Measurements from ENCODE around the gene GJB1.

The GJB1 gene

DNA sequence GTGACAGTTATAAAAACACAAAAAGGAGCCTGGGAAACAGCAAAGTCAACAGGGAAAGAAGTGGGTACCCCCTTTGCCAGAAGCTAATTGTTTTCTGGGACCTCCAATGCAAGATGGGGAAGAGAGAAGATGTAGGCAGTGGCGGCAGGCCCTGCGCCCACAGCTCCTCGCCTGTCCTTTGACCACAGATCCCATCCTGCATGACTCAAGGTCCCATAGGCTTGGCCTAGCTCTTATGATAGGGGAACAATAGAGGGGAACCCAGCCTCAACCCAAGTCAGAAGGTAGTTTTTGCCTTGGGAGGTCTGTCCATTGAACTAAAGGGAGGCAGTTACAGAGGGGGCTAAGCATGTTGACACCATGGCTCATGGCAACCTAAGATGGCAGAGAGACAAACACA, 16.8 kb downstream of the GJB1 start:
- H3K9me3 ChIP-seq (replicated peaks in 1 of 11) = no peaks in the 10 kb centered on the region
- H3K36me3 ChIP-seq = peaks cover 45 to 53% (median 51%) of the 10 kb centered on the region in 11 experiments
- H3K27ac ChIP-seq = no peak overlapping the region
- TF ChIP-seq Cebpa-rat (IDR thresholded peaks at IDR 0.05) = no peak
- H3K27me3 ChIP-seq = peaks cover 60 to 80% (median 69%) of the 10 kb centered on the region in 11 experiments
- H3K4me1 ChIP-seq = no peaks in the 10 kb centered on the region; a peak in 1 of 20 replicates
- H3K9ac ChIP-seq = no peak overlapping the region
- peaks cover 0 to 13% (median 0%) of the 10 kb centered on the region in 11 experiments; a peak in 3 of 22 replicates for H4K20me1 ChIP-seq
- H3K4me3 ChIP-seq = no peak overlapping the region
- no peak overlapping the region for H3K4me2 ChIP-seq

DNA sequence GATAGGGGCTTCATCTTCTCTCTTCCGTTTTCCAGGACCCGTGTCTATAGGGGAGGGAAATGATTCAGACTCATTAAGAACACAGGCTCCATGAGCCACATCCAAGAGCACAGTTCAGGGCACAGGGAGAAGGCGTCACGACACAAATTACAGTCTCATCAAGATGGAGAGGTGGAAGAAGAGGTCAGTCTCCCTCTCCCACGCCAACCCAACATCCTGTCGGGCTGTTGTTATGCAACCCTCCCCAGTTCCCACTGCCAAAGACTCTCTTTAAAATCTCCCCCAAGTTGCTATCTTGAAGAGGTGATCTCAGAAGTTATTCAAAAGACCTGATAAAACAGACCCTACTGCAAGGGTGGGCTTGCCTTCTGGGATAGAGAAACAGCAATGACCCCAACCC, 18.3 kb downstream of the GJB1 start:
- Histone ChIP-seq H3K4me2 (no peak overlapping the region), H3K9ac (no peak overlapping the region), H3K27ac (no peak overlapping the region), H4K20me1 (peaks cover 0 to 14% (median 0%) of the 10 kb centered on the region in 11 experiments; a peak in 4 of 22 replicates), H3K27me3 (peaks cover 69 to 86% (median 82%) of the 10 kb centered on the region in 11 experiments), H3K4me1 (no peaks in the 10 kb centered on the region), H3K4me3 (no peak overlapping the region), H3K36me3 (peaks cover 58 to 67% (median 64%) of the 10 kb centered on the region in 11 experiments), H3K9me3 (replicated peaks in 1 of 11) (no peaks in the 10 kb centered on the region; a peak in 1 of 22 replicates)
- no peak for TF ChIP-seq Cebpa-rat (IDR thresholded peaks at IDR 0.05)

DNA sequence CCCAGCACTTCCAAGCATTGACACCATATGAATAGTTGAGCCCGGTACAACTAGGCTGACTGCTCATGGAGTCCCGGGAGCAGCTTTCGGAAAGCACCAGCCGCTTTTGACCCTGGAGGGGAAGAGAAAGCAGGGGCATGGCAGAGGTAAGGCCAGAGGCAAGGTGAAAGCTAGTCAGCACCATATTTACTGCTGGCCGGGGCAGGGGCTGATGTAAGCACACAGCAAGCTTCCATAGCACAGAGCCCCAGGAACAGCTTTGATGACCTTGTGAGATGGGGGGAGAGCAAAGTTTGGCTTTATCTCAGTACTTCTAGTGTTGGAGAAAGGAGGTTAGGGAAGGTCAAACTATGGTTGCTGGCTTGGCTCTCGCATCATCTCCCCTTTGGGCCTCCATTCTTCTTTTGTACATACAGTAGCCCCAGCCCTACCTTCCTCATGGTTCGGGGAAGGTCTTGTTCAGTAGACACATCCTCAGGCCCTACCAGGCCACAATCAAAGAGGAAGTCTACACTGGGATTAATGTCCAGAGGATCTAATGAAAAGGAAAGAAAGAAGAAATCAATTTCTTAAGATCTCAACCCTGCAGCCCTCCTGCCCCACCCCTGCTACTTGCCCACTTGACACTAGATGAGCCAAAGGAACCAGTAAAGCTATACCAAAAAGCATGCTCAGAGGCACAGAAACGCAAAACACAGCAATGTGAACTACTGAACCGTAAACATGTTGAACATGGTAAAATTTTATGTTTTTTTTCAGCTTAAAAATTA, 21.5 kb downstream of the GJB1 start:
- Histone ChIP-seq H3K4me2 (no peak overlapping the region), H3K27me3 (peaks cover 92 to 100% (median 99%) of the 10 kb centered on the region in 11 experiments), H4K20me1 (peaks cover 0 to 31% (median 0%) of the 10 kb centered on the region in 11 experiments; a peak in 7 of 22 replicates), H3K36me3 (peaks cover 83 to 99% (median 94%) of the 10 kb centered on the region in 11 experiments), H3K4me1 (no peaks in the 10 kb centered on the region), H3K9ac (no peak overlapping the region), H3K9me3 (replicated peaks in 1 of 11) (no peaks in the 10 kb centered on the region; a peak in 1 of 22 replicates), H3K27ac (no peak overlapping the region), H3K4me3 (no peak overlapping the region)
- no peak for TF ChIP-seq Cebpa-rat (IDR thresholded peaks at IDR 0.05)

DNA sequence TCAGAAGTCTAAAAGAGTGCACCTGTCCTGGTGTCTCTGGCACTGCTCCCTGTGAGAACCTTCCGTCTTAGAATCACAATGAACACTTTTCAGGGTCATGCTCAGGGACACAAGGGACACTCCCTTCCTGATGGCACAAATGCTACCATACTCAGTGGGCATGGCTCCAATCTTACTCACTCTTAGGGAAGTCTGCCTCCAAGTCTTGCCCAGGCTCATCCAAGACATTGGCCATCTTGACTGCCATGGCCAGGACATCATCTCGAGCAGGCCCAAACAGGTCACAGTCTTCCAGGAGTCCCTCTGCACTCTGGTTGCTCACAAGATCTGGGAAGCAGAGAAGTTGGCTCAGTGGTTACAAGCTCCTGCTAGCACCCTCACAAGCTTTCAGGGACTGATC, 22.1 kb downstream of the GJB1 start:
- no peaks in the 10 kb centered on the region for H3K4me1 ChIP-seq
- peaks cover 84 to 99% (median 95%) of the 10 kb centered on the region in 11 experiments for H3K36me3 ChIP-seq
- H3K9ac ChIP-seq = no peak overlapping the region
- H3K4me2 ChIP-seq = no peak overlapping the region
- H3K4me3 ChIP-seq = no peak overlapping the region
- H3K27me3 ChIP-seq = peaks cover 89 to 100% (median 99%) of the 10 kb centered on the region in 11 experiments
- peaks cover 0 to 33% (median 0%) of the 10 kb centered on the region in 11 experiments; a peak in 6 of 22 replicates for H4K20me1 ChIP-seq
- no peak overlapping the region for H3K27ac ChIP-seq
- no peaks in the 10 kb centered on the region; a peak in 1 of 22 replicates for H3K9me3 ChIP-seq (replicated peaks in 1 of 11)
- no peak for TF ChIP-seq Cebpa-rat (IDR thresholded peaks at IDR 0.05)

DNA sequence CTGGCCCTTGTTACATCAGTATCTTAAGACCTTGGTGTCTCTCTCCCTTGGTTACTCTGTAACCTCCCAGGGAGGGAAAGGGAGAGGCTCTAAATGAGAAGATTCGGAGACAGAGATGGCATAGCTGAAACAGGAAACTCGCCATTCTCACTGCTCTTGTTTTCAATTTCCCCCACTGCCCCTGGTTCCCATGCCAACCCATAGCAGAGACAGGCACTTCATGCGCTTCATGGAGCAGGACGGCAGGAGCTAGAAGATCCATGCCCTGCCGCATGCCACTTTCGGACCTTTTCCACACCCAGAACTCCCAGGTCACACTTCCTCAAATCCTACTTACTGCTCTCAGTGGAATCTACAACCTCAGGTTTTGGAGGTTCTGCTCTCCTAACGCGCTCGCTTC, 27.8 kb downstream of the GJB1 start:
- Histone ChIP-seq H3K4me2 (peak overlapping the region in 5 of 11 experiments; percentile 81 to 87 (median 85); a peak in 5 of 22 replicates), H3K27me3 (peaks cover 41 to 88% (median 72%) of the 10 kb centered on the region in 11 experiments), H3K9me3 (replicated peaks in 1 of 11) (peaks cover 0 to 3% (median 0%) of the 10 kb centered on the region in 11 experiments; a peak in 1 of 22 replicates), H3K9ac (0 out of 22 replicates have a peak overlapping the region, but pooled peaks of 1 of the 11 experiments have one; percentile 11), H3K4me3 (no peak overlapping the region), H3K27ac (no peak overlapping the region), H3K4me1 (peaks cover 24 to 30% (median 26%) of the 10 kb centered on the region in 10 experiments), H3K36me3 (peaks cover 34 to 49% (median 45%) of the 10 kb centered on the region in 11 experiments), H4K20me1 (peaks cover 0 to 34% (median 0%) of the 10 kb centered on the region in 11 experiments; a peak in 5 of 22 replicates)
- TF ChIP-seq Cebpa-rat (IDR thresholded peaks at IDR 0.05) = no peak

- peak overlapping the region in 6 of 11 experiments; percentile 5 to 87 (median 77); a peak in 7 of 22 replicates for H3K9ac ChIP-seq
- peak overlapping the region; percentile 79 to 91 (median 85) for H3K4me2 ChIP-seq
- peaks cover 0 to 3% (median 0%) of the 10 kb centered on the region in 11 experiments; a peak in 1 of 22 replicates for H3K9me3 ChIP-seq (replicated peaks in 1 of 11)
- peaks cover 40 to 88% (median 73%) of the 10 kb centered on the region in 11 experiments for H3K27me3 ChIP-seq
- H3K4me1 ChIP-seq = peaks cover 26 to 34% (median 29%) of the 10 kb centered on the region in 10 experiments
- H4K20me1 ChIP-seq = peaks cover 0 to 34% (median 0%) of the 10 kb centered on the region in 11 experiments; a peak in 5 of 22 replicates
- peaks cover 31 to 44% (median 40%) of the 10 kb centered on the region in 11 experiments; a peak in 21 of 22 replicates for H3K36me3 ChIP-seq
- H3K4me3 ChIP-seq = peak overlapping the region in 4 of 10 experiments; percentile 23 to 81 (median 73); a peak in 2 of 20 replicates
- no peak for TF ChIP-seq Cebpa-rat (IDR thresholded peaks at IDR 0.05)
- H3K27ac ChIP-seq = peak overlapping the region in 1 of 11 experiments; percentile 5; a peak in 1 of 22 replicates
These were observed 28.5 kb downstream of the GJB1 start for GRCh38 chrX:71251466-71251973.

DNA sequence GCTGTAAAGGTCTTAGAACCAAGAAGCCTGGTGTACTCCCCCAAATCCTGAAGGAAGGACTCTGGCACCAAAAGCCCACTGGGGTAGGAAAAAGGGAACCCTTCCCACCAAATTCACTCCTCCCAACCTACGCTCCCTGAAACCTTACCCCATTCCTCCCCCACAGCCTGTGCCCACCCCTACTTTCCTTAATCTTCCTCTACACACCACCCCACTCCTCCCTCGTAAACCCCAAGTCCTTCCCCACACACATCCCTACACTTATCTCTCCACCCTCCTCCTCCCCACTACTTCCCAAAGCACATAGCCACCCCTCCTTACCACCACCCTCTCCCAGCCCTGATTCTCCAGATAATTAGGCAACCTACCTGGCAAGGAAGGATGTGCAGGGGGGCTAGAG, 29.2 kb downstream of the GJB1 start:
- Histone ChIP-seq H3K27me3 (peaks cover 33 to 87% (median 70%) of the 10 kb centered on the region in 11 experiments), H3K9ac (peak overlapping the region; percentile 64 to 87 (median 83); a peak in 16 of 22 replicates), H4K20me1 (peaks cover 0 to 33% (median 0%) of the 10 kb centered on the region in 11 experiments; a peak in 5 of 22 replicates), H3K36me3 (peaks cover 28 to 37% (median 33%) of the 10 kb centered on the region in 11 experiments; a peak in 21 of 22 replicates), H3K27ac (0 out of 22 replicates have a peak overlapping the region, but pooled peaks of 1 of the 11 experiments have one; percentile 5), H3K4me1 (peaks cover 26 to 34% (median 29%) of the 10 kb centered on the region in 10 experiments), H3K4me3 (peak overlapping the region; percentile 67 to 81 (median 72); a peak in 18 of 20 replicates), H3K4me2 (peak overlapping the region; percentile 79 to 91 (median 85)), H3K9me3 (replicated peaks in 1 of 11) (peaks cover 0 to 3% (median 0%) of the 10 kb centered on the region in 11 experiments; a peak in 1 of 22 replicates)
- no peak for TF ChIP-seq Cebpa-rat (IDR thresholded peaks at IDR 0.05)

DNA sequence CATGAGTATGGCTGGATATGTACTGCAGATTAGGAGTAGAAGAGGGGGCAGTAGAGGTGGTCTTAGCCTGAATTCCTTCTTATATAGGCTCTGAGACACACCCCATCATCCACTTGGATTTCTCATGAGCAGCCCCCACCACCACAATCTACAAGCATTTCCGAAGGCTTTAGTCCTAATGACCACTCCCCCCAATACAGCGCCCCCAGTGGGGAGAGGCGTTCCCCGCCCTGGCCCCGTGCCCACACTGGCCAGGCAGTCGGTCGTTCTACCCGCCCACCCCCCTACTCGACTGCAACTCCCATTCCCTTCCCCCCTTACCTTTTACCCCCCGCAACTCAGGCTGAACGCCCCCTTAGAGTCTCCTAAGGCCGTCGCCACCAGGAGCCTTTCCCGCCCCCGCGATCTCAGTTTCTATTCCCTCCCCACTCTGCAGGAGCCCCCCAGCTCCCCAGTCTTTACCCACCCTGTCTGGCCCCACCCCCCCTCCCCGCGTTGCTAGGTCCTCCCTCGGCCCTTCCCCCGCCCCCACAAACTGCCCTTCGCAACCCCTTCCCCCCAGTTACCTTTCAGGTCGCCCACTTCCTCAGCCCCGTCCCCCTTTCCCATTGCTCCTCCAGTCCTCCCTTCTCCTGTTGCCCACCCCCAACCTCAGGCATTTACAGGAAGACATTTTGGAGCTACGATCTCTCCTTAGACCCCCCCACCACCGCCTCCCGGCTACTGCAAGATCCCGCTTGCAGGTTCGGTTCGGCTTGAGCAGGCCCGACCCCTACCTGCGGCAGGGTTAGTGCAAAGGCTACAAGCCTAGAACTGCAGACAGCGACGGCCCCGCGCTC, 30.4 kb downstream of the GJB1 start:
- H4K20me1 ChIP-seq = peaks cover 0 to 21% (median 0%) of the 10 kb centered on the region in 11 experiments; a peak in 5 of 22 replicates
- peak overlapping the region; percentile 80 to 87 (median 84) for H3K9ac ChIP-seq
- H3K9me3 ChIP-seq (replicated peaks in 1 of 11) = peaks cover 0 to 3% (median 0%) of the 10 kb centered on the region in 11 experiments; a peak in 1 of 22 replicates
- H3K27me3 ChIP-seq = peaks cover 22 to 79% (median 57%) of the 10 kb centered on the region in 11 experiments
- peaks cover 16 to 25% (median 21%) of the 10 kb centered on the region in 11 experiments; a peak in 21 of 22 replicates for H3K36me3 ChIP-seq
- no peak for TF ChIP-seq Cebpa-rat (IDR thresholded peaks at IDR 0.05)
- H3K4me2 ChIP-seq = peak overlapping the region; percentile 79 to 91 (median 85)
- H3K4me3 ChIP-seq = peak overlapping the region; percentile 67 to 81 (median 72)
- peaks cover 26 to 34% (median 29%) of the 10 kb centered on the region in 10 experiments for H3K4me1 ChIP-seq
- H3K27ac ChIP-seq = peak overlapping the region; percentile 71 to 87 (median 81)
